ENCODE results near the gene RNASE11.
A peak's percentile ranks its signal among the peaks of the same experiment; 100 is the strongest.
"Not testable (repeated sequence)": the region's sequence is repeated elsewhere in the genome, so short reads cannot be mapped to it uniquely, and the experiment has no call there.

RNASE11 gene

DNA sequence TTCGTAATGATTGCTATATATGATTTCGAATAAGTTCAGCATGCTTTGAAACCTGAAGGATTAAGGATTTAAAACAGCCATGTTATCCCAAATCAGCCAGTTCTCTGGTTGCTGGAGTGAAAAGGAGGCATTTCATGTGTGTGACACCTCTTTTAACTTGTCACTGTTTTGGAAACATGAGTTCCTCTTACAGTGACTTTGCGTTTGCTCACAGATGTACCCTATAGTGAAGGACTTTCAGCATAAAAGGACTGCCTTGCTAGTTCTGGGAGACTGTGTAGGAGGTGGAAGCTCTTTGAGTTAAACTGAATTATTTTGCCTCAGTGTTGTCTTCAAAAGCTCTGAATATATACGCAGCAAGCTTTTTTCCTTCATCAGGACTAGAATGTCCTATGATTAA is 7.6 kb downstream of the RNASE11 start:
- TF ChIP-seq REPIN1 (tag by site-specific recombination; IDR thresholded peaks at IDR 0.05; ENCODE audit: low read depth), result no peak
- Histone ChIP-seq H3K4me1 (ENCODE audit: control insufficient read depth, insufficient read depth, low read length) (no peaks in the 10 kb centered on the region), H3K4me3 (ENCODE audit: low read depth, low read length) (no peak overlapping the region), H3K27ac (ENCODE audit: extremely low read depth, low read depth, low read length) (no peak overlapping the region), H3K9me3 (ENCODE audit: control insufficient read depth, insufficient read depth, low read depth, low read length) (no peaks in the 10 kb centered on the region), H3K36me3 (ENCODE audit: control insufficient read depth in 2 of 2, insufficient read depth in 1 of 2, low read length in 2 of 2) (no peaks in the 10 kb centered on the region)
- ChIA-PET POLR2A (no interaction called here), CTCF (interaction anchor here (0.6 kb wide), 2 partner anchors 18 to 84 kb away, joined by 3 to 4 read pairs; no protein-coding TSS in a partner anchor)

- no peak overlapping the region for H3K27ac ChIP-seq (ENCODE audit: extremely low read depth, low read depth, low read length)
- TF ChIP-seq ZFHX2 (tag by site-specific recombination; conservative IDR thresholded peaks at IDR 0.05), result no peak
- no peak for TF ChIP-seq ZNF19 (tag by site-specific recombination; IDR thresholded peaks at IDR 0.05; ENCODE audit: low read depth)
- TF ChIP-seq ZNF501 (tag by site-specific recombination; IDR thresholded peaks at IDR 0.05), result no peak
- peak; percentile 36; the same call in 1 of the 2 replicates for TF ChIP-seq ZNF341 (tag by site-specific recombination; IDR thresholded peaks at IDR 0.05; ENCODE audit: low read depth)
- TF ChIP-seq ZNF639 (tag by site-specific recombination; IDR thresholded peaks at IDR 0.05), result no peak
- H3K9me3 ChIP-seq (ENCODE audit: control insufficient read depth, insufficient read depth, low read depth, low read length), result no peaks in the 10 kb centered on the region
- CTCF ChIA-PET, result no interaction called here
- POLR2A ChIA-PET, result no interaction called here
- H3K4me1 ChIP-seq (ENCODE audit: control insufficient read depth, insufficient read depth, low read length), result no peaks in the 10 kb centered on the region
- no peak overlapping the region for H3K4me3 ChIP-seq (ENCODE audit: low read depth, low read length)
- H3K36me3 ChIP-seq (ENCODE audit: control insufficient read depth in 2 of 2, insufficient read depth in 1 of 2, low read length in 2 of 2), result no peaks in the 10 kb centered on the region
These were observed 8.9 kb downstream of the RNASE11 start for GRCh38 chr14:20578784-20579502.

DNA sequence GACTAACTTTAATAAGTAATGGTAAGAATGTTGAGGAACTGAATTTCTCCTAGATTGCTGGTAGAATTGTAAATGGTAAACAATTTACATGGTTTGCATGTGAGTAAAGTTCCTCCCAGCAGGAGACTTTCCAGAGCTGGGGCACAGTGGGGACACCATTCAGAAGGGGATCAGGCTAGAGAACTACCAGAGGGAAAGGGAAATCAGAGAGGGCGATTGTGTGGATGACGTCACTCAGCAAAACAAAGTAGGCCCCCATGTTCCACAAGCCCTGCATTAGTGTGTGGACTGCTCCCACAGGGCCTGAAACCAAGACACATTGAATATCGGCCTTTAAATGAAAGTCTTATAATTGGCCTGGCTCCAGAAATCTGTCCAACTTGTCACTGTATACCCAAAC is 9.5 kb downstream of the RNASE11 start:
- TF ChIP-seq, protein P1, sequence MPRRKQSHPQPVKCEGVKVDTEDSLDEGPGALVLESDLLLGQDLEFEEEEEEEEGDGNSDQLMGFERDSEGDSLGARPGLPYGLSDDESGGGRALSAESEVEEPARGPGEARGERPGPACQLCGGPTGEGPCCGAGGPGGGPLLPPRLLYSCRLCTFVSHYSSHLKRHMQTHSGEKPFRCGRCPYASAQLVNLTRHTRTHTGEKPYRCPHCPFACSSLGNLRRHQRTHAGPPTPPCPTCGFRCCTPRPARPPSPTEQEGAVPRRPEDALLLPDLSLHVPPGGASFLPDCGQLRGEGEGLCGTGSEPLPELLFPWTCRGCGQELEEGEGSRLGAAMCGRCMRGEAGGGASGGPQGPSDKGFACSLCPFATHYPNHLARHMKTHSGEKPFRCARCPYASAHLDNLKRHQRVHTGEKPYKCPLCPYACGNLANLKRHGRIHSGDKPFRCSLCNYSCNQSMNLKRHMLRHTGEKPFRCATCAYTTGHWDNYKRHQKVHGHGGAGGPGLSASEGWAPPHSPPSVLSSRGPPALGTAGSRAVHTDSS (tag by site-specific recombination; IDR thresholded peaks at IDR 0.05), result no peak
- TF ChIP-seq, protein P2, sequence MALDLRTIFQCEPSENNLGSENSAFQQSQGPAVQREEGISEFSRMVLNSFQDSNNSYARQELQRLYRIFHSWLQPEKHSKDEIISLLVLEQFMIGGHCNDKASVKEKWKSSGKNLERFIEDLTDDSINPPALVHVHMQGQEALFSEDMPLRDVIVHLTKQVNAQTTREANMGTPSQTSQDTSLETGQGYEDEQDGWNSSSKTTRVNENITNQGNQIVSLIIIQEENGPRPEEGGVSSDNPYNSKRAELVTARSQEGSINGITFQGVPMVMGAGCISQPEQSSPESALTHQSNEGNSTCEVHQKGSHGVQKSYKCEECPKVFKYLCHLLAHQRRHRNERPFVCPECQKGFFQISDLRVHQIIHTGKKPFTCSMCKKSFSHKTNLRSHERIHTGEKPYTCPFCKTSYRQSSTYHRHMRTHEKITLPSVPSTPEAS (tag by site-specific recombination; IDR thresholded peaks at IDR 0.05), result no peak
- no peak for TF ChIP-seq ZNF404 (tag by site-specific recombination; IDR thresholded peaks at IDR 0.05)
- TF ChIP-seq ZNF544 (tag by site-specific recombination; IDR thresholded peaks at IDR 0.05), result no peak
- Histone ChIP-seq H3K36me3 (ENCODE audit: control insufficient read depth in 2 of 2, insufficient read depth in 1 of 2, low read length in 2 of 2) (no peaks in the 10 kb centered on the region), H3K4me3 (ENCODE audit: low read depth, low read length) (no peak overlapping the region), H3K4me1 (ENCODE audit: control insufficient read depth, insufficient read depth, low read length) (no peaks in the 10 kb centered on the region), H3K9me3 (ENCODE audit: control insufficient read depth, insufficient read depth, low read depth, low read length) (no peaks in the 10 kb centered on the region), H3K27ac (ENCODE audit: extremely low read depth, low read depth, low read length) (no peak overlapping the region)
- ChIA-PET CTCF (no interaction called here), POLR2A (no interaction called here)

DNA sequence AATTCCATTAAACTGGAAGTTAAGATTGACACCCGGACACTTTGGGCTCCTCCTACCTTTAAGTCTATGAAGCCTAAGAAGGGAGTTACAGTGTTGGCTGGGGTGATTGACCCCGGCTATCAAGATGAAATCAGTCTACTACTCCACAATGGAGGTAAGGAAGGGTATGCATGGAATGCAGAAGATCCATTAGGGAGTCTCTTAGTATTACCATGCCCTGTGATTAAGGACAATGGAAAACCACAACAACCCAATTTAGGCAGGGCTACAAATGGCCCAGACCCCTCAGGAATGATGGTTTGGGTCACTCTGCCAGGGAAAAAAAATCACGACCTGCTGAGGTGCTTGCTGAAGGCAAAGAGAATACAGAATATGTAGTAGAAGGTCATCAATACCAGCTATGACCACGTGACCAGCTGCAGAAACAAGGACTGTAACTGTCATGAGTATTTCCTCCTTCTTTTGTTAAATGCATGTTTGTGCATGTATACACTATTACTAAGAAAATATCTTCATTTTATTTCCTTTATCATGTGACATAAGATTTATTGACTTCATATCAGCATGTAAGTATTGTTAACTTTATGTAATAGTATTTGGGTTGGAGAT is 15.3 kb downstream of the RNASE11 start:
- CTCF ChIA-PET, result interaction anchor here (0.9 kb wide), 1 partner anchor 9 kb away, joined by 3 read pairs; no protein-coding TSS in a partner anchor

GRCh38 chr14:20570720-20571119 is 17.1 kb downstream of the RNASE11 start:
- POLR2A ChIA-PET; H3K9me3 ChIP-seq (ENCODE audit: control insufficient read depth, insufficient read depth, low read depth, low read length); H3K4me3 ChIP-seq (ENCODE audit: low read depth, low read length); CTCF ChIA-PET; H3K4me1 ChIP-seq (ENCODE audit: control insufficient read depth, insufficient read depth, low read length); H3K36me3 ChIP-seq (ENCODE audit: control insufficient read depth in 2 of 2, insufficient read depth in 1 of 2, low read length in 2 of 2); H3K27ac ChIP-seq (ENCODE audit: extremely low read depth, low read depth, low read length): not testable (repeated sequence)

More for the DNA sequence above, 15.3 kb downstream of the RNASE11 start:
- H3K4me1 ChIP-seq (ENCODE audit: control insufficient read depth, insufficient read depth, low read length); H3K27ac ChIP-seq (ENCODE audit: extremely low read depth, low read depth, low read length); H3K36me3 ChIP-seq (ENCODE audit: control insufficient read depth in 2 of 2, insufficient read depth in 1 of 2, low read length in 2 of 2); H3K9me3 ChIP-seq (ENCODE audit: control insufficient read depth, insufficient read depth, low read depth, low read length); POLR2A ChIA-PET; H3K4me3 ChIP-seq (ENCODE audit: low read depth, low read length): not testable (repeated sequence)

Data from HEK293 (cell line).